Suprapubic skin (tissue), 4 donors: ENCODE results near the gene CASP3.

Experiments used
- CTCF ChIP-seq, 2 donors: fragments of 200-600 bp in 1 of 2; fragments of 450-650 bp in 1 of 2; sonication (generic) in 1 of 2; IDR thresholded peaks; one replicate each; pipeline ENCODE4 v1.5.1; 2016 to 2019; ENCODE audit warnings: antibody characterized with exemption in 2 of 2, mild to moderate bottlenecking in 1 of 2, moderate library complexity in 1 of 2
- EP300 ChIP-seq: sonication (generic); formaldehyde crosslinking; IDR thresholded peaks from one replicate; pipeline ENCODE4 v1.6.1; 2017; ENCODE audit warnings: antibody characterized with exemption
- POLR2A ChIP-seq, 2 donors: fragments of 450-650 bp; IDR thresholded peaks; one replicate each; pipeline ENCODE4 v1.6.1; 2017; ENCODE audit warnings: antibody characterized with exemption in 2 of 2, mild to moderate bottlenecking in 2 of 2, moderate library complexity in 2 of 2
- POLR2AphosphoS5 ChIP-seq, 3 donors: sonication (generic); formaldehyde crosslinking; IDR thresholded peaks; one replicate each; pipeline ENCODE4 v1.6.1; 2017; ENCODE audit warnings: antibody characterized with exemption in 3 of 3

- TF ChIP-seq POLR2A (IDR thresholded peaks at IDR 0.05) (no peak), CTCF (IDR thresholded peaks at IDR 0.05) (no peak), EP300 (no peak), POLR2AphosphoS5 (IDR thresholded peaks at IDR 0.05) (no peak)
Measured at GRCh38 chr4:184593461-184593860, 55.8 kb downstream of the CASP3 start.
